OCI-M1 (cell line): ENCODE measurements around the gene NRG2.

ENCODE experiments used
- DNase-seq: peaks from one replicate; lab custom pipeline; 2025; lab: John Stamatoyannopoulos, UW

The NRG2 gene

GRCh38 chr5:140040358-140040757 lies 2.7 kb downstream of the NRG2 start:
- no peak for DNase-seq

GRCh38 chr5:140039561-140039960 lies 3.5 kb downstream of the NRG2 start:
- DNase-seq, result no peak

- peak; percentile 52 for DNase-seq
Observed at GRCh38 chr5:140038373-140038957, 4.6 kb downstream of the NRG2 start.

- no peak for DNase-seq
Observed at GRCh38 chr5:140037012-140037411, 6.1 kb downstream of the NRG2 start.

GRCh38 chr5:140035881-140036280 lies 7.2 kb downstream of the NRG2 start:
- DNase-seq, result no peak

- DNase-seq, result no peak
Observed at GRCh38 chr5:140033037-140033760, 9.9 kb downstream of the NRG2 start.

- no peak for DNase-seq
Observed at GRCh38 chr5:140032296-140032695, 10.8 kb downstream of the NRG2 start.

- DNase-seq, result no peak
Observed at GRCh38 chr5:140027807-140028206, 15.3 kb downstream of the NRG2 start.

- no peak for DNase-seq
Observed at GRCh38 chr5:140025736-140026135, 17.4 kb downstream of the NRG2 start.

GRCh38 chr5:140024928-140025327 lies 18.2 kb downstream of the NRG2 start:
- no peak for DNase-seq

- DNase-seq, result no peak
Observed at GRCh38 chr5:140023611-140024191, 19.4 kb downstream of the NRG2 start.

- no peak for DNase-seq
Observed at GRCh38 chr5:140020601-140021177, 22.4 kb downstream of the NRG2 start.

- DNase-seq, result no peak
Observed at GRCh38 chr5:140018920-140019644, 24.0 kb downstream of the NRG2 start.

GRCh38 chr5:140018517-140018916 lies 24.6 kb downstream of the NRG2 start:
- no peak for DNase-seq

- no peak for DNase-seq
Observed at GRCh38 chr5:140018096-140018481, 25.0 kb downstream of the NRG2 start.

GRCh38 chr5:140017397-140018095 lies 25.6 kb downstream of the NRG2 start:
- no peak for DNase-seq

GRCh38 chr5:140015706-140016105 lies 27.4 kb downstream of the NRG2 start:
- DNase-seq, result no peak

GRCh38 chr5:140014751-140015150 lies 28.3 kb downstream of the NRG2 start:
- DNase-seq, result no peak

GRCh38 chr5:140013536-140013935 lies 29.6 kb downstream of the NRG2 start:
- no peak for DNase-seq

- no peak for DNase-seq
Observed at GRCh38 chr5:140012443-140012842, 30.7 kb downstream of the NRG2 start.

- DNase-seq, result peak; percentile 60
Observed at GRCh38 chr5:140011297-140011802, 31.7 kb downstream of the NRG2 start.

- DNase-seq, result no peak
Observed at GRCh38 chr5:140010798-140011197, 32.3 kb downstream of the NRG2 start.
